Suprapubic skin (tissue), 4 donors: ENCODE measurements around the gene VPS52. TPM values are rescaled to one million over a fixed set of nuclear protein-coding genes. Genes with fewer than 3 reads are reported as not detected.
"Not testable (repeated sequence)": the region's sequence is repeated elsewhere in the genome, so short reads cannot be mapped to it uniquely, and the experiment has no call there.

ENCODE experiments used
- DNase-seq, 2 donors: peaks; one replicate each; pipeline ENCODE4 v3.0.0-alpha.2; 2019; ENCODE audit warnings: low spot score in 2 of 2
- H3K27ac ChIP-seq: fragments of 200-600 bp; sonication (generic); one replicate; pipeline ENCODE4 v1.5.1; 2019
- H3K27me3 ChIP-seq: fragments of 200-600 bp; sonication (generic); one replicate; pipeline ENCODE4 v1.5.1; 2019
- H3K36me3 ChIP-seq: fragments of 200-600 bp; sonication (generic); one replicate; pipeline ENCODE4 v1.5.1; 2019
- H3K4me1 ChIP-seq: fragments of 200-600 bp; sonication (generic); one replicate; pipeline ENCODE4 v1.5.1; 2019
- H3K4me3 ChIP-seq: fragments of 200-600 bp; sonication (generic); one replicate; pipeline ENCODE4 v1.5.1; 2019; ENCODE audit warnings: mild to moderate bottlenecking
- H3K9me3 ChIP-seq: fragments of 200-600 bp; sonication (generic); one replicate; pipeline ENCODE4 v1.5.1; 2019
- EP300 ChIP-seq: sonication (generic); formaldehyde crosslinking; IDR thresholded peaks from one replicate; pipeline ENCODE4 v1.6.1; 2017; ENCODE audit warnings: antibody characterized with exemption
- POLR2A ChIP-seq, 2 donors: fragments of 450-650 bp; IDR thresholded peaks; one replicate each; pipeline ENCODE4 v1.6.1; 2017; ENCODE audit warnings: antibody characterized with exemption in 2 of 2, mild to moderate bottlenecking in 2 of 2, moderate library complexity in 2 of 2
- POLR2AphosphoS5 ChIP-seq, 3 donors: sonication (generic); formaldehyde crosslinking; IDR thresholded peaks; one replicate each; pipeline ENCODE4 v1.6.1; 2017; ENCODE audit warnings: antibody characterized with exemption in 3 of 3
- WGBS: methylation state at CpG from one replicate; pipeline ENCODE4 v1.1.5; 2018; 5-methylcytosine and 5-hydroxymethylcytosine counted together
- total RNA-seq, 4 donors: library from RNA; depleted of rRNA; stranded (reverse); fragments of >200 nt; gene quantifications; one replicate each; pipeline ENCODE4 v1.1.0, GENCODE V29; 2016
- TF ChIP-seq, protein P1 (sequence below), 2 donors: fragments of 200-600 bp in 1 of 2; fragments of 450-650 bp in 1 of 2; sonication (generic) in 1 of 2; IDR thresholded peaks; one replicate each; pipeline ENCODE4 v1.5.1; 2016 to 2019; ENCODE audit warnings: antibody characterized with exemption in 2 of 2, mild to moderate bottlenecking in 1 of 2, moderate library complexity in 1 of 2

The VPS52 gene
- total RNA-seq, 4 donors from 2014 or later, result 44.4 to 75.1 (median 59.0) TPM

DNA sequence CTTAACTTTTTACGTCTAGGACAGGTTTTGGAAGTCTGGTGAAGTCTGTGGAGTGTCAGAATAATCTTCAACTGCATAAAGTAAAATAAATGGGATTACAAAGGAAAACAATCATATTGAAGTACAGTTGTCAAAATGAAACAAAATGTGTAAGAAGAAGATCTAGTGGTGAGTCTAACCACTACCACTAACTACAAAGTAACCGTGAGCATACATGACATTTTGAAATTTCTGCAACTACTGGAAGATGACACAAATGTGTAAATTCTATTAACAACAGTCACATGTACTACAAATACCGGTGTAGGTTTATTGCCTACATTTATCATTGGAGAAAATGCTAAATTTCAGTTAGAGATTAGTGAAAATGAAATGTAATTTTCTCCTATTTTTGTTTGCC lies 29.7 kb downstream of the VPS52 start:
- H3K9me3 ChIP-seq, result no peaks in the 10 kb centered on the region
- no peak for TF ChIP-seq EP300
- no peak for TF ChIP-seq POLR2AphosphoS5 (IDR thresholded peaks at IDR 0.05)
- TF ChIP-seq, protein P1, sequence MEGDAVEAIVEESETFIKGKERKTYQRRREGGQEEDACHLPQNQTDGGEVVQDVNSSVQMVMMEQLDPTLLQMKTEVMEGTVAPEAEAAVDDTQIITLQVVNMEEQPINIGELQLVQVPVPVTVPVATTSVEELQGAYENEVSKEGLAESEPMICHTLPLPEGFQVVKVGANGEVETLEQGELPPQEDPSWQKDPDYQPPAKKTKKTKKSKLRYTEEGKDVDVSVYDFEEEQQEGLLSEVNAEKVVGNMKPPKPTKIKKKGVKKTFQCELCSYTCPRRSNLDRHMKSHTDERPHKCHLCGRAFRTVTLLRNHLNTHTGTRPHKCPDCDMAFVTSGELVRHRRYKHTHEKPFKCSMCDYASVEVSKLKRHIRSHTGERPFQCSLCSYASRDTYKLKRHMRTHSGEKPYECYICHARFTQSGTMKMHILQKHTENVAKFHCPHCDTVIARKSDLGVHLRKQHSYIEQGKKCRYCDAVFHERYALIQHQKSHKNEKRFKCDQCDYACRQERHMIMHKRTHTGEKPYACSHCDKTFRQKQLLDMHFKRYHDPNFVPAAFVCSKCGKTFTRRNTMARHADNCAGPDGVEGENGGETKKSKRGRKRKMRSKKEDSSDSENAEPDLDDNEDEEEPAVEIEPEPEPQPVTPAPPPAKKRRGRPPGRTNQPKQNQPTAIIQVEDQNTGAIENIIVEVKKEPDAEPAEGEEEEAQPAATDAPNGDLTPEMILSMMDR (IDR thresholded peaks at IDR 0.05), result no peak
- TF ChIP-seq POLR2A (IDR thresholded peaks at IDR 0.05), result no peak
- H3K4me3 ChIP-seq, result no peak overlapping the region
- H3K36me3 ChIP-seq, result no peaks in the 10 kb centered on the region
- H3K27me3 ChIP-seq, result peaks cover 16% of the 10 kb centered on the region
- 53% methylated on average over 3 of the region's 3 CpGs for WGBS
- no peak for DNase-seq
- no peaks in the 10 kb centered on the region for H3K4me1 ChIP-seq
- no peak overlapping the region for H3K27ac ChIP-seq

DNA sequence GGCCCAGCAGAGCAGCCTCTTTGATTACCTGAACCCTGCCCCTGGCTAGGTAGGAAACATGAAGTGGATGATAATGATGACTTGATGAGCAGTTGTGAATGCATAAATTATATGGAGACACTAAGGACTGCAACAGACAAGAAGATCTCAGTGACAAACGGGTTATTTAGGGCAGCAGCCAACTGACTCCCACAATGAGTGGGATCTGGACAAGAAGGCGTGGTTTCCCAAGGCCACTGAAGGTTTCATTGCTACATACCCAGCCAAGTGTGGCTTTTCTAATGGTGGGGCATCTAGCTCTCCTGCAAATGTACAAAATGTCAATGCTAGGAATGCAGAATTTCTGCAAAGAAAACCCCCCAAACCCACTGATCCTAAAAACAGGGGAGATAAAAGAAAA lies 33.9 kb downstream of the VPS52 start:
- no peak overlapping the region for H3K27ac ChIP-seq

DNA sequence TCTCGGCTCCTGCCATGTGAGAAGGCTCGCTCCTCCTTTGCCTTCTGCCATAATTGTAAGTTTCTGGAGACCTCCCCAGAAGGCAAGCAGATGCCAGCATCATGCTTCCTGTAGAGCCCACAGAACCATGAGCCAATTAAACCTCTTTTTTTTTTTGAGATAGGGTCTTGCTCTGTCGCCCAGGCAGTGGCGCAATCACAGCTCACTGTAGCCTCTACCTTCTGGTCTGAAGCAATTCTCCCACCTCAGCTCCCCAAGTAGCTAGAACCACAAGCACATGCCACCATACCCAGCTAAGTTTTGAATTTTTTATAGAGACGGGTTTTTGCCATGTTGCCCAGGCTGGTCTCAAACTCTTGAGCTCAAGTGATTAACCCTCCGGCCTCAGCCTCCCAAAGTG lies 34.8 kb downstream of the VPS52 start:
- Histone ChIP-seq H3K27me3 (peaks cover 34% of the 10 kb centered on the region), H3K27ac (no peak overlapping the region), H3K36me3 (no peaks in the 10 kb centered on the region), H3K4me3 (no peak overlapping the region), H3K9me3 (no peaks in the 10 kb centered on the region), H3K4me1 (no peaks in the 10 kb centered on the region)
- DNase-seq, result peak in 1 of 2 donors; percentile 6
- TF ChIP-seq POLR2A (IDR thresholded peaks at IDR 0.05), result no peak
- no peak for TF ChIP-seq EP300
- TF ChIP-seq, protein P1 (IDR thresholded peaks at IDR 0.05), result no peak
- WGBS, result 87% methylated on average over 6 of the region's 6 CpGs

More for the DNA sequence above, 33.9 kb downstream of the VPS52 start:
- Histone ChIP-seq H3K27me3 (peaks cover 34% of the 10 kb centered on the region), H3K4me3 (no peak overlapping the region), H3K36me3 (no peaks in the 10 kb centered on the region), H3K9me3 (no peaks in the 10 kb centered on the region), H3K4me1 (no peaks in the 10 kb centered on the region)
- no peak for DNase-seq
- 63% methylated on average over 2 of the region's 2 CpGs for WGBS
- TF ChIP-seq POLR2A (IDR thresholded peaks at IDR 0.05) (no peak), EP300 (no peak), POLR2AphosphoS5 (IDR thresholded peaks at IDR 0.05) (no peak)
- TF ChIP-seq, protein P1 (IDR thresholded peaks at IDR 0.05), result no peak

DNA sequence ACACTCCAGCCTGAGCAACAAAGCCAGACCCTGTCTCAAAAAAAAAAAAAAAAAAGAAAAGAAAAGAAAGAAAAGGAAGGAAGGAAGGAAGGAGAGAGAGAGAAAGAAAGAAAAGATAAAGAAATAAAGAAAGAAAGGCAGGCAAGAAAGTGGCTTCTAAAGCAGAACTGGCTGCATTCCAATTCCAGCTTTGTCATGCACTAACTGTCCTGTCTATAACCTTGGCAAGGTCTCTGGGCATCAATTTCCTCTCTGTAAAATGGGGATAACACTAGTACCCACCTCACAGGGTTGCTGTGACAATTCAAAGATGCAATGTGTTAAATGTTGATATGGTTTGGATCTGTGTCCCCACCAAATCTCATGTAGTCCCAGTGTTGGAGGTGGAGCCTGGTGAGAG lies 35.3 kb downstream of the VPS52 start:
- peaks cover 34% of the 10 kb centered on the region for H3K27me3 ChIP-seq
- TF ChIP-seq, protein P1 (IDR thresholded peaks at IDR 0.05), result no peak
- no peak for TF ChIP-seq EP300
- TF ChIP-seq POLR2AphosphoS5 (IDR thresholded peaks at IDR 0.05), result no peak
- no peak for TF ChIP-seq POLR2A (IDR thresholded peaks at IDR 0.05)
- no peaks in the 10 kb centered on the region for H3K4me1 ChIP-seq
- H3K9me3 ChIP-seq, result no peaks in the 10 kb centered on the region
- DNase-seq, result peak in 1 of 2 donors; percentile 6
- no peaks in the 10 kb centered on the region for H3K36me3 ChIP-seq
- H3K27ac ChIP-seq, result no peak overlapping the region
- no peak overlapping the region for H3K4me3 ChIP-seq

DNA sequence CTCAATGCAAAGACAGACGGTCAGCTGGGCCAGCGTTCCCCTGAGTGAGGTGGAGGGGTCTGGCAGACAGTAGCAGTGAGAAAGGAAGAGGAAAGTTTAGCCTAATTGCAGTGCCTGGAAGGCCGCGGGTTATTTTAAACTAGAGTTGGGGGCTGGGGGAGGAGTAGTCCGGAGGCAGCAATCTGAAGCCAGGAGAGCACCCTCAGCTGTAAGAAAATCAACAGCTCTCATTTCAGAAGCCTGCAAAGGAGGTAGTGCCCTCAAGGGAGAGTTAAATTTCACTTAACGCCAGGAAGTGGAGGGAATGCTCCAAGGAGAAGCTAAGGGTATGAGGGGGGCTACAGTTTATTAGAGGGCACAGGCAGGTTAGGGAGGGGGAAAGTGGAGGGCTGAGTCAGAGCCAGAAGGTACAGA lies 36.4 kb downstream of the VPS52 start:
- H3K4me3 ChIP-seq, result no peak overlapping the region

GRCh38 chr6:33226503-33227120 lies 45.1 kb downstream of the VPS52 start:
- peak in 1 of 2 donors; percentile 9 for DNase-seq
- H3K4me3 ChIP-seq, H3K4me1 ChIP-seq, H3K36me3 ChIP-seq, H3K27ac ChIP-seq, H3K9me3 ChIP-seq: not testable (repeated sequence)
- 39% methylated on average over 14 of the region's 14 CpGs for WGBS
- H3K27me3 ChIP-seq, result peaks cover 23% of the 10 kb centered on the region

More for the DNA sequence above, 36.4 kb downstream of the VPS52 start:
- H3K27ac ChIP-seq, result no peak overlapping the region
- peak in 1 of 2 donors; percentile 9 for DNase-seq
- no peaks in the 10 kb centered on the region for H3K36me3 ChIP-seq
- H3K9me3 ChIP-seq, result no peaks in the 10 kb centered on the region
- H3K4me1 ChIP-seq, result no peaks in the 10 kb centered on the region
- 28% methylated on average over 6 of the region's 6 CpGs for WGBS
- H3K27me3 ChIP-seq, result peaks cover 27% of the 10 kb centered on the region
- no peak for TF ChIP-seq POLR2AphosphoS5 (IDR thresholded peaks at IDR 0.05)
- no peak for TF ChIP-seq POLR2A (IDR thresholded peaks at IDR 0.05)
- TF ChIP-seq, protein P1 (IDR thresholded peaks at IDR 0.05), result no peak
- no peak for TF ChIP-seq EP300
